OCI-LY3 (cell line): ENCODE results near the gene SH3PXD2A.
"Not testable (repeated sequence)": the region's sequence is repeated elsewhere in the genome, so short reads cannot be mapped to it uniquely, and the experiment has no call there.

ENCODE experiments used
- H2AFZ ChIP-seq: fragments of 200-600, 300-600 bp; shearing (Covaris generic); 2 replicates; pipeline ENCODE4 v1.6.0; 2014; ENCODE audit warnings: antibody characterized with exemption, low read depth, low read length
- H3K27ac ChIP-seq: fragments of 200-600, 300-600 bp; sonication (generic); 2 replicates; pipeline ENCODE4 v1.5.1; 2014; ENCODE audit warnings: mild to moderate bottlenecking, low read length, moderate library complexity, mixed read lengths
- H3K27me3 ChIP-seq: fragments of 200-600, 300-600 bp; sonication (generic); 2 replicates; pipeline ENCODE4 v1.6.1; 2014; ENCODE audit warnings: low read depth, low read length, mixed read lengths
- H3K36me3 ChIP-seq: fragments of 200-600, 300-600 bp; sonication (generic); replicated peaks from 2 replicates; pipeline ENCODE3; 2014; ENCODE audit warnings: low read depth, low read length, mixed read lengths
- H3K4me1 ChIP-seq: fragments of 300-600, 200-600 bp; sonication (generic); 2 replicates; pipeline ENCODE4 v1.6.1; 2014; ENCODE audit warnings: low read length, mixed read lengths
- H3K4me2 ChIP-seq: fragments of 200-600, 300-600 bp; sonication (generic); 2 replicates; pipeline ENCODE4 v1.6.1; 2014; ENCODE audit warnings: low read length, mixed read lengths
- H3K4me3 ChIP-seq: fragments of 300-600, 200-600 bp; sonication (generic); 2 replicates; pipeline ENCODE4 v1.5.1; 2014; ENCODE audit warnings: antibody characterized with exemption, mild to moderate bottlenecking, low read length, moderate library complexity
- H3K79me2 ChIP-seq: fragments of 300-600, 200-600 bp; shearing (Covaris generic); 2 replicates; pipeline ENCODE4 v1.6.1; 2014; ENCODE audit warnings: mild to moderate bottlenecking, low read length, mixed read lengths
- H3K9ac ChIP-seq: fragments of 300-600, 200-600 bp; shearing (Covaris generic); 2 replicates; pipeline ENCODE4 v1.6.0; 2014; ENCODE audit warnings: mild to moderate bottlenecking, low read length, moderate library complexity
- H3K9me3 ChIP-seq: fragments of 200-600, 300-600 bp; shearing (Covaris generic); 2 replicates; pipeline ENCODE4 v1.6.1; 2014; ENCODE audit warnings: low read length, mixed read lengths; ENCODE audit not compliant: insufficient read depth
- H4K20me1 ChIP-seq: fragments of 200-600, 300-600 bp; sonication (generic); 2 replicates; pipeline ENCODE4 v1.6.1; 2016; ENCODE audit warnings: low read length, mixed read lengths; ENCODE audit not compliant: insufficient read depth
- EZH2phosphoT487 ChIP-seq: fragments of 200-600 bp; shearing (Covaris generic); IDR thresholded peaks from 2 replicates; pipeline ENCODE4 v1.6.1; 2018; ENCODE audit warnings: antibody characterized with exemption, mixed run types, low read depth
- TF ChIP-seq, protein P1 (sequence below): fragments of 200-600, 300-600 bp; sonication (generic); IDR thresholded peaks from 2 replicates; pipeline ENCODE4 v1.5.1; 2014; ENCODE audit warnings: antibody characterized with exemption, low read length, low read depth

The SH3PXD2A gene

DNA sequence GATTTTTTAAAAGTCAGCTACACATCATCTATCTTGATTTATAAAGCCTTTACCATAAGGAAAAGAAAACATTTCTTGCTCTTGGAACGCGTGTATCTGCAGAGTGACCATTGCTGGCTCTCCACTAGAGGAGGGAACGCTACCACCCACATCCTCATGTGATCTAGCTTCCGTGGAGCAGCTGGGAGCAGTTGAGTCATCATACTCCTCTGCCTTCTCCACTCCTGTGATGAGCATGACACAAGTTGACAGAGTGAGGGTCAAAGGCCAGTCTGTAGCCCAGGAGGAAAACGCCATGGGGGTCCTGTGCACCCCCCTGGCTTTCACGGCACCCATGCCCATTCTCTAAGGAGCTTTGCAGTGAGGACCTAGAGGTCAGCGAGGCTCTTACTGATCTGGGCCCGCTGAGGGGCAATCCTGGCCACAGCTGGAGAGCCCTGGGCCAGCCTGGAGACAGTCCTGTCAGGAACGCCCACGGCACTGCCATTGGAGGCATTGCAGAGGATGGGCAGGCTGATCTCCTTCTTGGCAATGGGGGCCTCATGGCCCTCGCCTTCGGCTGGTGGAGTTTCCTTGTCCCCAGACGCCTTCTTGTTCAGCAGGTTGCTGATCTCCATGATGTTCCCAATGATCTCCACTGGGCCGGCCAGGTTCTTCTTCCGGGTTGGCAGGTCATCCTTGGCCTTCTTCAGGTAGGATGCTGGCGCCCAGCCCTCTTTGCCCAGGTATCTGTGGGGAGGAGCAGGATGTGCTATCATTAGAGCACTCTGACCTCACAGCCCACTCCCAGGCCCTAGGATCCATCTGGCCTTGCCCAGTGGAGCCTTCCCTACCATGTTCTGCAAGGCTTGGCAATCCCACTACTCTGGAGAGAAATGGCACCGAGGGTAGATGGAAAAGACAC is 242.7 kb downstream of the SH3PXD2A start:
- Histone ChIP-seq H3K4me2 (no peak overlapping the region), H3K4me3 (no peak overlapping the region), H3K27me3 (no peaks in the 10 kb centered on the region), H3K9me3 (no peaks in the 10 kb centered on the region), H2AFZ (no peak overlapping the region), H3K27ac (no peak overlapping the region), H3K36me3 (peaks cover 4% of the 10 kb centered on the region), H3K79me2 (no peaks in the 10 kb centered on the region), H3K9ac (no peak overlapping the region), H4K20me1 (no peaks in the 10 kb centered on the region), H3K4me1 (no peaks in the 10 kb centered on the region)
- no peak for TF ChIP-seq EZH2phosphoT487
- TF ChIP-seq, protein P1, sequence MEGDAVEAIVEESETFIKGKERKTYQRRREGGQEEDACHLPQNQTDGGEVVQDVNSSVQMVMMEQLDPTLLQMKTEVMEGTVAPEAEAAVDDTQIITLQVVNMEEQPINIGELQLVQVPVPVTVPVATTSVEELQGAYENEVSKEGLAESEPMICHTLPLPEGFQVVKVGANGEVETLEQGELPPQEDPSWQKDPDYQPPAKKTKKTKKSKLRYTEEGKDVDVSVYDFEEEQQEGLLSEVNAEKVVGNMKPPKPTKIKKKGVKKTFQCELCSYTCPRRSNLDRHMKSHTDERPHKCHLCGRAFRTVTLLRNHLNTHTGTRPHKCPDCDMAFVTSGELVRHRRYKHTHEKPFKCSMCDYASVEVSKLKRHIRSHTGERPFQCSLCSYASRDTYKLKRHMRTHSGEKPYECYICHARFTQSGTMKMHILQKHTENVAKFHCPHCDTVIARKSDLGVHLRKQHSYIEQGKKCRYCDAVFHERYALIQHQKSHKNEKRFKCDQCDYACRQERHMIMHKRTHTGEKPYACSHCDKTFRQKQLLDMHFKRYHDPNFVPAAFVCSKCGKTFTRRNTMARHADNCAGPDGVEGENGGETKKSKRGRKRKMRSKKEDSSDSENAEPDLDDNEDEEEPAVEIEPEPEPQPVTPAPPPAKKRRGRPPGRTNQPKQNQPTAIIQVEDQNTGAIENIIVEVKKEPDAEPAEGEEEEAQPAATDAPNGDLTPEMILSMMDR: no peak

DNA sequence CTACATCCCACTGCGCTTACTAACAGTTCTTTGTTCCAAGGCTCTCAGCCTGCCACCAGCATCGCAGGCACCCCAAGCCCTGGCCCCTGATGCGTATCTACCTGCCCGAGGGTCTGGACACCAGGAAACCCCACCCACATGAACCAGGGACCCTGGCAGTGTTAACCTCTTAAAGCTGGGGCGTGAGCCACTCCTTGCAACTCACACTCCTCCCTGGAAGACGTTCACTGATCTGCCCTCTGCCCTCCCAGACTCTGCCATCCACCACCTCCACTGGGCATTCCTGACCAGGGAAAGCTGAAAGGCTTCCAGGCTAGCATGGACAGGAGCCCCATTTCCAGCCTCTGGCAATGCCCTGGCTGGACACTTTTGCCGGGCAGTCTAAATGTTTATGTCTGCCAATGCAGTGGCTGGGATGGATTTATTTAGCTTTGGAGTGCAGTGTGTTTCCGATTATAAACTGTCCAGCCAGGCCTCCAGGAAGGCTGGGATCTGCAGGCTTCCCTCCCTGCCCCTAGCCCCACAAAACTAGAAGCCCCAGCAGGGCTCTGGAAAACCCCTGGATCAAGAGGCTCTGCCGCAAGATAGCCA is 244.4 kb downstream of the SH3PXD2A start:
- Histone ChIP-seq H3K27ac (no peak overlapping the region), H3K4me1 (no peaks in the 10 kb centered on the region), H2AFZ (no peak overlapping the region), H3K9ac (no peak overlapping the region), H3K27me3 (no peaks in the 10 kb centered on the region), H3K4me2 (no peak overlapping the region), H3K36me3 (peaks cover 5% of the 10 kb centered on the region), H4K20me1 (no peaks in the 10 kb centered on the region), H3K4me3 (no peak overlapping the region), H3K9me3 (no peaks in the 10 kb centered on the region), H3K79me2 (no peaks in the 10 kb centered on the region)
- TF ChIP-seq, protein P1: no peak
- no peak for TF ChIP-seq EZH2phosphoT487

DNA sequence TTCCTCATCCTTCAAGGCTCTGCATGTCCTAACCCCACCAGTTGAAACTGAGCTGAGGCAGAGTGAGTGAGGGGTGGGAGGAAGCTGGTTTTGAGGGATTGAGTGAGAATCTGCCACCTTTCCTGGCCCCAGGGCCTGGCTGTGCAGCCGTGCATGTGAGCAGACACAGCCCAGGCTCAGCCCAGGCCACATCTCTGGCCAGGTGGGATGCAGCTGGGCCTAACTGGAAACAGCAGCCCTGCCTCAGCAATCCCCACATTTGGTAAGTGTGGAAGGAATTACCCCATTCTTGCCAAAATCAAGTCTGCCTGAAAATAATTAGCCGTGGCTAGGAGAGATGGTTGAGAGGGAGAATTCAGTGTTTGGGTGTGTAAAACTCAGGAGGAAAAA is 245.3 kb downstream of the SH3PXD2A start:
- Histone ChIP-seq H3K9me3 (no peaks in the 10 kb centered on the region), H3K27ac (no peak overlapping the region), H2AFZ (no peak overlapping the region), H4K20me1 (no peaks in the 10 kb centered on the region), H3K79me2 (no peaks in the 10 kb centered on the region), H3K27me3 (no peaks in the 10 kb centered on the region), H3K36me3 (peaks cover 11% of the 10 kb centered on the region), H3K9ac (no peak overlapping the region), H3K4me1 (no peaks in the 10 kb centered on the region), H3K4me2 (no peak overlapping the region), H3K4me3 (no peak overlapping the region)
- TF ChIP-seq, protein P1: no peak
- no peak for TF ChIP-seq EZH2phosphoT487

DNA sequence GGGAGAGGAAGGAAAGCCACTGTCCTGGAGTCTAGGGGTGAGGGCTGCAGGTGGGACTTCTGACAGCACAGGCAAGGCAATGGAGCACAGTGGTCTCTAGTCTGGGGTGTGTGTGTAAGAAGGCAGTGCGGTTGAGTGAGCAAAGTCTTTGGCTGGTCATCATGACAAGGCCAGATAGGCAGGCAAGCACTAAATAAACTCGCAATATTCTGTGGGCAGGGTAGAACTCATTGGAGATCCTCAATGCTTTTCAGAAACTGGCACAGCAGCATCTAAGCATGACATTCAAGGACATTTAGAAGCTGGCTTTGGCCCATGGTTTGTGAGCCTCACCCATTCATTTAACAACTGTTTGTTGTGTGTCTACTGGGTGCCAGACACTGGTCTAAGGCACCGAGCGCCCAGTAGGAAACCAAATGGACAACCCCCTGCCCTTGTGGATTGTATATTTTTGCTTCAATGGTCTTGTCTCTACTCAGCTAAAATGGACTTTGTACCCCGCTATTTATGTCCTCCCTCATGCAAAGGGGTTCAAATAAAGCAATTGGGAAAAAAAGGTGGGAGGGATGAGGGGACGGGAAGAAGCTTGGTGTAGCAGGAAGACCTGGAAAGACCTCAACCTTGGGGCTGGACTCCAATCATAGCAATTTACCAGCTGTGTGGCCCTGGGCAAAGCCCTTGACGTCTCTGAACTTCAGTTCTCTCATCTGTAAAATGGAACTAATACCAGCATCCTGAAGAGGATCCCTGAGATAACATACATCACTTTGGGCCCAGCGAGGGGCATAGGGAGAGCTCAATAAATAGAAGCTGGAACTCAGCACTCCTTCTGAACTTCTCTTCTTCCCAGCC is 245.9 kb downstream of the SH3PXD2A start:
- Histone ChIP-seq H3K79me2 (no peaks in the 10 kb centered on the region), H3K9ac (no peak overlapping the region), H3K4me2 (no peak overlapping the region), H3K27ac (no peak overlapping the region), H3K36me3 (peaks cover 11% of the 10 kb centered on the region), H3K4me3 (no peak overlapping the region), H3K27me3 (no peaks in the 10 kb centered on the region), H2AFZ (no peak overlapping the region), H3K9me3 (no peaks in the 10 kb centered on the region), H4K20me1 (no peaks in the 10 kb centered on the region), H3K4me1 (no peaks in the 10 kb centered on the region)
- TF ChIP-seq, protein P1: no peak
- no peak for TF ChIP-seq EZH2phosphoT487

DNA sequence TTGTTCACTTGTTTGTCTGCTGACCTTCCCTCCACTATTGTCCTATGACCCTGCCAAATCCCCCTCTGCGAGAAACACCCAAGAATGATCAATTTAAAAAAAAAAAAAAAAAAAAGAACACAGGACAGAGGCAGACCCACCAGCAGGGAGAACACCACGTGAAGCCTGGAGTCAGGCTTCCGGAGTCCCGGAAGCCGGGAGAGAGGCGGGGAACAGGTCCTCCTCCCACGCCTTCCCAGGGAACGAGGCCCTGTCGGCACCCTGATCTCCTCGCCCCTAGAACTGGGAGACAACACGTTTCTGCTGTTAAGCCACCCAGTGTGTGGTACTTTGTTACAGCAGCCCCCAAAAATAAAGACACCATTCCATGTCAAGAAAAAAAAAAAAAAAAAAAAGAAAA is 247.3 kb downstream of the SH3PXD2A start:
- not testable (repeated sequence) for H3K9me3 ChIP-seq, H3K27ac ChIP-seq, H3K27me3 ChIP-seq, H4K20me1 ChIP-seq, H3K36me3 ChIP-seq, H3K4me1 ChIP-seq, H3K4me3 ChIP-seq, H3K79me2 ChIP-seq, H2AFZ ChIP-seq, H3K4me2 ChIP-seq, H3K9ac ChIP-seq

DNA sequence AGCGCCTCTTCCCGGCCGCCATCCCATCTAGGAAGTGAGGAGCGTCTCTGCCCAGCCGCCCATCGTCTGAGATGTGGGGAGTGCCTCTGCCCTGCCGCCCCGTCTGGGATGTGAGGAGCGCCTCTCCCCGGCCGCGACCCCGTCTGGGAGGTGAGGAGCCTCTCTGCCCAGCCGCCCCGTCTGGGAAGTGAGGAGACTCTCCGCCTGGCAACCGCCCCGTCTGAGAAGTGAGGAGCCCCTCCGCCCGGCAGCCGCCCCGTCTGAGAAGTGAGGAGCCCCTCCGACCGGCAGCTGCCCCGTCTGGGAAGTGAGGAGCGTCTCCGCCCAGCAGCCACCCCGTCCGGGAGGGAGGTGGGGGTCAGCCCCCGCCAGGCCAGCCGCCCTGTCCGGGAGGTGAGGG is 248.3 kb downstream of the SH3PXD2A start:
- H3K27ac ChIP-seq, H3K9ac ChIP-seq, H2AFZ ChIP-seq, H3K4me2 ChIP-seq, H3K36me3 ChIP-seq, H3K79me2 ChIP-seq, H3K4me1 ChIP-seq, H3K9me3 ChIP-seq, H3K27me3 ChIP-seq, H4K20me1 ChIP-seq, H3K4me3 ChIP-seq: not testable (repeated sequence)
